HEK293 (cell line): ENCODE results near the gene TNFRSF1A.

Source experiments
- CTCF ChIA-PET: fragments of 350-600 bp; formaldehyde crosslinking; extraction: SDS; loops from one replicate; lab custom pipeline; 2021; ENCODE audit warnings: antibody characterized with exemption; lab: Yijun Ruan, JAX
- POLR2A ChIA-PET: fragments of 300-600 bp; formaldehyde crosslinking; extraction: SDS; loops from one replicate; lab custom pipeline; 2020; ENCODE audit warnings: antibody characterized with exemption, inconsistent platforms; lab: Yijun Ruan, JAX
- H3K27ac ChIP-seq: fragments of 200-500 bp; sonication (Bioruptor generic); 2 replicates; pipeline ENCODE4 v1.5.1; 2014; ENCODE audit warnings: low read depth, low read length, control low read depth, inconsistent platforms; ENCODE audit errors: extremely low read depth
- H3K36me3 ChIP-seq, 2 experiments: fragments of 200-500 bp in 1 of 2; sonication (Bioruptor generic) in 1 of 2; 1 replicate in 1 of 2; 2 replicates in 1 of 2; pipeline ENCODE4 v1.5.1; 2014 to 2017; ENCODE audit warnings: inconsistent platforms in 2 of 2, low read length in 2 of 2; ENCODE audit not compliant: control insufficient read depth in 2 of 2, insufficient read depth in 1 of 2
- H3K4me1 ChIP-seq: fragments of 200-500 bp; sonication (Bioruptor generic); 2 replicates; pipeline ENCODE4 v1.5.1; 2014; ENCODE audit warnings: mild to moderate bottlenecking, low read length, inconsistent platforms; ENCODE audit not compliant: control insufficient read depth, insufficient read depth
- H3K4me3 ChIP-seq: 2 replicates; pipeline ENCODE4 v1.5.1; 2011; ENCODE audit warnings: low read depth, mild to moderate bottlenecking, control low read depth, low read length, moderate library complexity
- H3K9me3 ChIP-seq: fragments of 200-500 bp; sonication (Bioruptor generic); 2 replicates; pipeline ENCODE4 v1.5.1; 2014; ENCODE audit warnings: low read depth, low read length, inconsistent platforms; ENCODE audit not compliant: control insufficient read depth, insufficient read depth
- ATF2 ChIP-seq: fragments of 450-650 bp; formaldehyde crosslinking; IDR thresholded peaks from 2 replicates; pipeline ENCODE4 v1.5.1; 2016; ENCODE audit warnings: missing biosample characterization, missing genetic modification characterization, low read depth
- KLF1 ChIP-seq: fragments of 450-650 bp; formaldehyde crosslinking; IDR thresholded peaks from 2 replicates; pipeline ENCODE4 v1.5.1; 2016; ENCODE audit warnings: missing biosample characterization, missing genetic modification characterization
- KLF10 ChIP-seq: fragments of 450-650 bp; IDR thresholded peaks from 2 replicates; pipeline ENCODE4 v1.5.1; 2018; ENCODE audit warnings: missing biosample characterization, mild to moderate bottlenecking, missing genetic modification characterization
- OSR2 ChIP-seq: fragments of 450-650 bp; formaldehyde crosslinking; IDR thresholded peaks from 2 replicates; pipeline ENCODE4 v1.5.1; 2016; ENCODE audit warnings: missing biosample characterization, missing genetic modification characterization
- PATZ1 ChIP-seq: fragments of 450-650 bp; formaldehyde crosslinking; IDR thresholded peaks from 2 replicates; pipeline ENCODE4 v1.5.1; 2016; ENCODE audit warnings: missing biosample characterization, missing genetic modification characterization
- PRDM1 ChIP-seq: fragments of 450-650 bp; formaldehyde crosslinking; IDR thresholded peaks from 2 replicates; pipeline ENCODE4; 2016; ENCODE audit warnings: missing biosample characterization, missing genetic modification characterization
- SP7 ChIP-seq: fragments of 450-650 bp; formaldehyde crosslinking; IDR thresholded peaks from 2 replicates; pipeline ENCODE4 v1.5.1; 2016; ENCODE audit warnings: missing biosample characterization, missing genetic modification characterization
- ZBTB17 ChIP-seq: fragments of 450-650 bp; formaldehyde crosslinking; IDR thresholded peaks from 2 replicates; pipeline ENCODE4 v1.5.1; 2016; ENCODE audit warnings: missing biosample characterization, missing genetic modification characterization
- ZNF221 ChIP-seq: fragments of 450-650 bp; formaldehyde crosslinking; IDR thresholded peaks from 2 replicates; pipeline ENCODE4 v1.5.1; 2017; ENCODE audit warnings: missing biosample characterization, missing genetic modification characterization, borderline replicate concordance
- ZNF366 ChIP-seq: fragments of 450-650 bp; formaldehyde crosslinking; conservative IDR thresholded peaks from 2 replicates; pipeline ENCODE4 v1.5.1; 2016; ENCODE audit warnings: missing biosample characterization, missing genetic modification characterization
- TF ChIP-seq, protein P1 (sequence below): fragments of 450-650 bp; formaldehyde crosslinking; IDR thresholded peaks from 2 replicates; pipeline ENCODE4 v1.5.1; 2016; ENCODE audit warnings: missing biosample characterization, missing genetic modification characterization
- TF ChIP-seq, protein P2 (sequence below): fragments of 450-650 bp; formaldehyde crosslinking; IDR thresholded peaks from 2 replicates; pipeline ENCODE4 v1.5.1; 2016; ENCODE audit warnings: missing biosample characterization, missing genetic modification characterization, borderline replicate concordance
- TF ChIP-seq, protein P3 (sequence below): fragments of 450-650 bp; formaldehyde crosslinking; IDR thresholded peaks from 2 replicates; pipeline ENCODE4 v1.5.1; 2017; ENCODE audit warnings: missing biosample characterization, missing genetic modification characterization
- TF ChIP-seq, protein P4 (sequence below): fragments of 450-650 bp; formaldehyde crosslinking; IDR thresholded peaks from 2 replicates; pipeline ENCODE4 v1.5.1; 2016; ENCODE audit warnings: missing biosample characterization, missing genetic modification characterization
- TF ChIP-seq, protein P5 (sequence below): fragments of 450-650 bp; formaldehyde crosslinking; IDR thresholded peaks from 2 replicates; pipeline ENCODE4 v1.5.1; 2016; ENCODE audit warnings: missing biosample characterization, missing genetic modification characterization
- TF ChIP-seq, protein P6 (sequence below): fragments of 450-650 bp; formaldehyde crosslinking; IDR thresholded peaks from 2 replicates; pipeline ENCODE4; 2016; ENCODE audit warnings: missing biosample characterization, missing genetic modification characterization

The TNFRSF1A gene

GRCh38 chr12:6280672-6281071 lies 61.2 kb downstream of the TNFRSF1A start:
- CTCF ChIA-PET, result interaction anchor here (1.3 to 8.8 kb wide), 6 partner anchors 15 to 292 kb away, joined by 4 to 143 read pairs (median 22); partner anchors contain the start of gene CD9
- H3K9me3 ChIP-seq, result no peaks in the 10 kb centered on the region
- TF ChIP-seq ZBTB17 (tag by site-specific recombination), result no peak
- TF ChIP-seq, protein P1, sequence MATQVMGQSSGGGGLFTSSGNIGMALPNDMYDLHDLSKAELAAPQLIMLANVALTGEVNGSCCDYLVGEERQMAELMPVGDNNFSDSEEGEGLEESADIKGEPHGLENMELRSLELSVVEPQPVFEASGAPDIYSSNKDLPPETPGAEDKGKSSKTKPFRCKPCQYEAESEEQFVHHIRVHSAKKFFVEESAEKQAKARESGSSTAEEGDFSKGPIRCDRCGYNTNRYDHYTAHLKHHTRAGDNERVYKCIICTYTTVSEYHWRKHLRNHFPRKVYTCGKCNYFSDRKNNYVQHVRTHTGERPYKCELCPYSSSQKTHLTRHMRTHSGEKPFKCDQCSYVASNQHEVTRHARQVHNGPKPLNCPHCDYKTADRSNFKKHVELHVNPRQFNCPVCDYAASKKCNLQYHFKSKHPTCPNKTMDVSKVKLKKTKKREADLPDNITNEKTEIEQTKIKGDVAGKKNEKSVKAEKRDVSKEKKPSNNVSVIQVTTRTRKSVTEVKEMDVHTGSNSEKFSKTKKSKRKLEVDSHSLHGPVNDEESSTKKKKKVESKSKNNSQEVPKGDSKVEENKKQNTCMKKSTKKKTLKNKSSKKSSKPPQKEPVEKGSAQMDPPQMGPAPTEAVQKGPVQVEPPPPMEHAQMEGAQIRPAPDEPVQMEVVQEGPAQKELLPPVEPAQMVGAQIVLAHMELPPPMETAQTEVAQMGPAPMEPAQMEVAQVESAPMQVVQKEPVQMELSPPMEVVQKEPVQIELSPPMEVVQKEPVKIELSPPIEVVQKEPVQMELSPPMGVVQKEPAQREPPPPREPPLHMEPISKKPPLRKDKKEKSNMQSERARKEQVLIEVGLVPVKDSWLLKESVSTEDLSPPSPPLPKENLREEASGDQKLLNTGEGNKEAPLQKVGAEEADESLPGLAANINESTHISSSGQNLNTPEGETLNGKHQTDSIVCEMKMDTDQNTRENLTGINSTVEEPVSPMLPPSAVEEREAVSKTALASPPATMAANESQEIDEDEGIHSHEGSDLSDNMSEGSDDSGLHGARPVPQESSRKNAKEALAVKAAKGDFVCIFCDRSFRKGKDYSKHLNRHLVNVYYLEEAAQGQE (tag by site-specific recombination), result no peak
- no peak for TF ChIP-seq PATZ1
- TF ChIP-seq ATF2 (tag by site-specific recombination), result no peak
- no peak for TF ChIP-seq KLF10
- no peak for TF ChIP-seq ZNF221
- TF ChIP-seq, protein P2, sequence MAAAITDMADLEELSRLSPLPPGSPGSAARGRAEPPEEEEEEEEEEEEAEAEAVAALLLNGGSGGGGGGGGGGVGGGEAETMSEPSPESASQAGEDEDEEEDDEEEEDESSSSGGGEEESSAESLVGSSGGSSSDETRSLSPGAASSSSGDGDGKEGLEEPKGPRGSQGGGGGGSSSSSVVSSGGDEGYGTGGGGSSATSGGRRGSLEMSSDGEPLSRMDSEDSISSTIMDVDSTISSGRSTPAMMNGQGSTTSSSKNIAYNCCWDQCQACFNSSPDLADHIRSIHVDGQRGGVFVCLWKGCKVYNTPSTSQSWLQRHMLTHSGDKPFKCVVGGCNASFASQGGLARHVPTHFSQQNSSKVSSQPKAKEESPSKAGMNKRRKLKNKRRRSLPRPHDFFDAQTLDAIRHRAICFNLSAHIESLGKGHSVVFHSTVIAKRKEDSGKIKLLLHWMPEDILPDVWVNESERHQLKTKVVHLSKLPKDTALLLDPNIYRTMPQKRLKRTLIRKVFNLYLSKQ (tag by site-specific recombination), result no peak
- TF ChIP-seq, all 188 proteins: peak for 0
- H3K36me3 ChIP-seq, result no peaks in the 10 kb centered on the region
- POLR2A ChIA-PET, result interaction anchor here (2.0 kb wide), 1 partner anchor 87 kb away, joined by 6 read pairs; no protein-coding TSS in a partner anchor
- no peak overlapping the region for H3K4me3 ChIP-seq
- no peak overlapping the region for H3K27ac ChIP-seq
- H3K4me1 ChIP-seq, result peaks cover 7% of the 10 kb centered on the region; the same call in 1 of the 2 replicates

DNA sequence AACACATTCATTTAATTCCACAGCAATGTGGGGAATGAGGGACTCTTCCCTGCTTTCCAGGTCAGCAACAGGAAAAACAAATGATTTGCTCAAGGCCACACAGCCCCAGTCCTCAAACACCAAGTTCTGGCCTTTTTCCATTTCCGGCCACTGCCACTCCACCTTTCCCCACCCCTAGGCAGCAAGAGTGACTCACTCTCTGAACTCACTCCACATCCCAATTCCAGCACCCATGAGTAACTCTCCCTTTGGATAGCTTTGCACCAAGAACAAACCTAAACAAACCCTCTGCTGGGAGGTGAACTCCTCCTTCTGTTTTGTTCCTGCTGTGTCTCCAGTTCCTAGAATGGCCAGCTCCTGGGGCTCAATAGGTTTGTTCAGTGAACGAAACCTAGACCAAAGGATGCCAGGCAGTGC lies 61.8 kb downstream of the TNFRSF1A start:
- ChIA-PET CTCF (interaction anchor here (0.6 to 8.8 kb wide), 13 partner anchors 9 to 291 kb away, joined by 3 to 143 read pairs (median 4); partner anchors contain the start of gene CD9), POLR2A (interaction anchor here (2.0 kb wide), 1 partner anchor 86 kb away, joined by 6 read pairs; no protein-coding TSS in a partner anchor)
- Histone ChIP-seq H3K9me3 (no peaks in the 10 kb centered on the region), H3K36me3 (no peaks in the 10 kb centered on the region), H3K27ac (no peak overlapping the region), H3K4me3 (no peak overlapping the region), H3K4me1 (peaks cover 7% of the 10 kb centered on the region; the same call in 1 of the 2 replicates)
- peak; percentile 61 for TF ChIP-seq ZNF366 (tag by site-specific recombination)
- TF ChIP-seq, protein P3, sequence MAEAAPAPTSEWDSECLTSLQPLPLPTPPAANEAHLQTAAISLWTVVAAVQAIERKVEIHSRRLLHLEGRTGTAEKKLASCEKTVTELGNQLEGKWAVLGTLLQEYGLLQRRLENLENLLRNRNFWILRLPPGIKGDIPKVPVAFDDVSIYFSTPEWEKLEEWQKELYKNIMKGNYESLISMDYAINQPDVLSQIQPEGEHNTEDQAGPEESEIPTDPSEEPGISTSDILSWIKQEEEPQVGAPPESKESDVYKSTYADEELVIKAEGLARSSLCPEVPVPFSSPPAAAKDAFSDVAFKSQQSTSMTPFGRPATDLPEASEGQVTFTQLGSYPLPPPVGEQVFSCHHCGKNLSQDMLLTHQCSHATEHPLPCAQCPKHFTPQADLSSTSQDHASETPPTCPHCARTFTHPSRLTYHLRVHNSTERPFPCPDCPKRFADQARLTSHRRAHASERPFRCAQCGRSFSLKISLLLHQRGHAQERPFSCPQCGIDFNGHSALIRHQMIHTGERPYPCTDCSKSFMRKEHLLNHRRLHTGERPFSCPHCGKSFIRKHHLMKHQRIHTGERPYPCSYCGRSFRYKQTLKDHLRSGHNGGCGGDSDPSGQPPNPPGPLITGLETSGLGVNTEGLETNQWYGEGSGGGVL (tag by site-specific recombination), result peak; percentile 35; the same call in 1 of the 2 replicates
- TF ChIP-seq, protein P4, sequence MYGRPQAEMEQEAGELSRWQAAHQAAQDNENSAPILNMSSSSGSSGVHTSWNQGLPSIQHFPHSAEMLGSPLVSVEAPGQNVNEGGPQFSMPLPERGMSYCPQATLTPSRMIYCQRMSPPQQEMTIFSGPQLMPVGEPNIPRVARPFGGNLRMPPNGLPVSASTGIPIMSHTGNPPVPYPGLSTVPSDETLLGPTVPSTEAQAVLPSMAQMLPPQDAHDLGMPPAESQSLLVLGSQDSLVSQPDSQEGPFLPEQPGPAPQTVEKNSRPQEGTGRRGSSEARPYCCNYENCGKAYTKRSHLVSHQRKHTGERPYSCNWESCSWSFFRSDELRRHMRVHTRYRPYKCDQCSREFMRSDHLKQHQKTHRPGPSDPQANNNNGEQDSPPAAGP (tag by site-specific recombination), result peak; percentile 83
- peak; percentile 86 for TF ChIP-seq PRDM1 (tag by site-specific recombination)
- TF ChIP-seq SP7 (tag by site-specific recombination), result peak; percentile 69
- TF ChIP-seq, protein P5, sequence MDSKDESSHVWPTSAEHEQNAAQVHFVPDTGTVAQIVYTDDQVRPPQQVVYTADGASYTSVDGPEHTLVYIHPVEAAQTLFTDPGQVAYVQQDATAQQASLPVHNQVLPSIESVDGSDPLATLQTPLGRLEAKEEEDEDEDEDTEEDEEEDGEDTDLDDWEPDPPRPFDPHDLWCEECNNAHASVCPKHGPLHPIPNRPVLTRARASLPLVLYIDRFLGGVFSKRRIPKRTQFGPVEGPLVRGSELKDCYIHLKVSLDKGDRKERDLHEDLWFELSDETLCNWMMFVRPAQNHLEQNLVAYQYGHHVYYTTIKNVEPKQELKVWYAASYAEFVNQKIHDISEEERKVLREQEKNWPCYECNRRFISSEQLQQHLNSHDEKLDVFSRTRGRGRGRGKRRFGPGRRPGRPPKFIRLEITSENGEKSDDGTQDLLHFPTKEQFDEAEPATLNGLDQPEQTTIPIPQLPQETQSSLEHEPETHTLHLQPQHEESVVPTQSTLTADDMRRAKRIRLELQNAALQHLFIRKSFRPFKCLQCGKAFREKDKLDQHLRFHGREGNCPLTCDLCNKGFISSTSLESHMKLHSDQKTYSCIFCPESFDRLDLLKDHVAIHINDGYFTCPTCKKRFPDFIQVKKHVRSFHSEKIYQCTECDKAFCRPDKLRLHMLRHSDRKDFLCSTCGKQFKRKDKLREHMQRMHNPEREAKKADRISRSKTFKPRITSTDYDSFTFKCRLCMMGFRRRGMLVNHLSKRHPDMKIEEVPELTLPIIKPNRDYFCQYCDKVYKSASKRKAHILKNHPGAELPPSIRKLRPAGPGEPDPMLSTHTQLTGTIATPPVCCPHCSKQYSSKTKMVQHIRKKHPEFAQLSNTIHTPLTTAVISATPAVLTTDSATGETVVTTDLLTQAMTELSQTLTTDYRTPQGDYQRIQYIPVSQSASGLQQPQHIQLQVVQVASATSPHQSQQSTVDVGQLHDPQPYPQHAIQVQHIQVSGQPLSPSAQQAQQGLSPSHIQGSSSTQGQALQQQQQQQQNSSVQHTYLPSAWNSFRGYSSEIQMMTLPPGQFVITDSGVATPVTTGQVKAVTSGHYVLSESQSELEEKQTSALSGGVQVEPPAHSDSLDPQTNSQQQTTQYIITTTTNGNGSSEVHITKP (tag by site-specific recombination), result peak; percentile 18; the same call in 1 of the 2 replicates
- peak; percentile 19; the same call in 1 of the 2 replicates for TF ChIP-seq OSR2 (tag by site-specific recombination)
- TF ChIP-seq, protein P6, sequence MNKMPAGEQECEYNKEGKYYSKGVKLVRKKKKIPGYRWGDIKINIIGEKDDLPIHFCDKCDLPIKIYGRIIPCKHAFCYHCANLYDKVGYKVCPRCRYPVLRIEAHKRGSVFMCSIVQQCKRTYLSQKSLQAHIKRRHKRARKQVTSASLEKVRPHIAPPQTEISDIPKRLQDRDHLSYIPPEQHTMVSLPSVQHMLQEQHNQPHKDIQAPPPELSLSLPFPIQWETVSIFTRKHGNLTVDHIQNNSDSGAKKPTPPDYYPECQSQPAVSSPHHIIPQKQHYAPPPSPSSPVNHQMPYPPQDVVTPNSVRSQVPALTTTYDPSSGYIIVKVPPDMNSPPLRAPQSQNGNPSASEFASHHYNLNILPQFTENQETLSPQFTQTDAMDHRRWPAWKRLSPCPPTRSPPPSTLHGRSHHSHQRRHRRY (tag by site-specific recombination), result no peak
- peak; percentile 37; the same call in 1 of the 2 replicates for TF ChIP-seq KLF1
